Measurements from ENCODE around the gene CLEC17A. TPM values are rescaled to one million over a fixed set of nuclear protein-coding genes. Genes with fewer than 3 reads are reported as not detected.

CLEC17A gene
- polyA plus RNA-seq, 4 donors: 0.09 to 0.30 (median 0.29) TPM; not detected in 1

GRCh38 chr19:14639536-14640277, 56.8 kb downstream of the CLEC17A start:
- no peak for DNase-seq (ENCODE audit: low read depth in 4 of 4, low spot score in 3 of 4)

DNA sequence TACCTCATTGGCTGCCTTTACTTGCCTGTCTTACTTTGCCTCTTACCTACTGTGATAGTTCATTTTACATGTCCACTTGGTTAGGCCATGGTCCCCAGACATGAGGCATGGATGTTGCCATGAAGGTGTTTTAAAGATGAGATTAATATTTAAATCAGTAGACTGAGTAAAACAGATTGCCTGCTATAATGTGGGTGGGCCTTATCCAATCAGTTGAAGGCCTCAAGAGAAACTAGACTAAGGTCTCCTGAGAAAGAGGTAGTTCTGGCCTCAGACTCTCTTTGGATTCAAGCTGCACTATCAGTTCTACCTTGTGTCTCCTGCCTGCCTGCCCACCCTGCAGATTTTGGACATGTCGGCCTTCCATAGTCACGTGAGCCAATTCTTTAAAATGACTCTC, 65.6 kb downstream of the CLEC17A start:
- DNase-seq (ENCODE audit: low read depth in 4 of 4, low spot score in 3 of 4): no peak

- DNase-seq (ENCODE audit: low read depth in 4 of 4, low spot score in 3 of 4): no peak
Observed at GRCh38 chr19:14649020-14649419, 66.1 kb downstream of the CLEC17A start.

DNA sequence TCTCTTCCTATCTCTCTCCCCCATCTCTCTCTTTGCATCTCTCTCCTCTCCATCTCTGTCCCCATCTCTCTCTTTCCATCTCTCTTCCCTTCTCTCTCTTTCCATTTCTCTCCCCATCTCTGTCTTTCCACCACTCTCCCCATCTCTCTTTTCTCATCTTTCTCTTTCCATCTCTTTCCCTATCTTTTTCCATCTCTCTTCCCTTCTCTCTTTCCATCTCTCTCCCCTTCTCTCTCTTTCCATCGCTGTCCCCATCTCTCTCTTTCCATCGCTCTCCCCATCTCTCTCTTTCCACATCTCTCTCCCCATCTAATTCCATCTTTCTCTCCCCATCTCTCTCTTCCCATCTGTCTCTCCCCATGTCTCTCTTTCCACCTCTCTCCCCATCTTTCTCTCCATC, 67.3 kb downstream of the CLEC17A start:
- DNase-seq (ENCODE audit: low read depth in 4 of 4, low spot score in 3 of 4): no peak

- DNase-seq (ENCODE audit: low read depth in 4 of 4, low spot score in 3 of 4): no peak
Observed at GRCh38 chr19:14654786-14655560, 72.1 kb downstream of the CLEC17A start.

GRCh38 chr19:14655726-14656125, 72.8 kb downstream of the CLEC17A start:
- DNase-seq (ENCODE audit: low read depth in 4 of 4, low spot score in 3 of 4): no peak

DNA sequence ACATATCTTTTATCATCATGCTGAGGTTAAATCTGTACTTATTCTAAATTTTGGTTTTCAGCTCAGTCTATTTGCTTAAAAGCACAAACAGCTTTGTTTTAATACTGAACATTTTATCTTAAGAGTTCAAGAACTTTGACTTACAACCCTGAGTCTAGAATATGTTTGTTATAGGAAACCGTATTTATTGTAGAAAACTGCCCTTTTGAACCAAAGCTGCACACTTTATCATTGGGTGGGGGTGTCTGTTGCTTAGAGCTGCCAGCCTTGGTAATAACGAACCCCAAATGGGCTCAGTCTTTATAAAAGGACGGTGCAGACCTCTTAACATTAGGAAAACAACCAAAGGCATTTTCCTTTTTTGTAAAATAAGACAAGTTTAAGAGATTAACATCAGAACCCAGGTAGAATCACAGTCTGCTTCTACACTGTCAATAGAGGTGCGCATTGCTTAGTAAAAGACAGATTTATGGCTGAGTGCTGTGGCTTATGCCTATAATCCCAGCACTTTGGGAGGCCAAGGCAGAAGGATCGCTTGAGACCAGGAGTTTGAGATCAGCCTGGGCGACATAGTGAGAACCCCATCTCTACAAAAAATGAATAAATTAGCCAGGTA, 77.1 kb downstream of the CLEC17A start:
- no peak for DNase-seq (ENCODE audit: low read depth in 4 of 4, low spot score in 3 of 4)

DNA sequence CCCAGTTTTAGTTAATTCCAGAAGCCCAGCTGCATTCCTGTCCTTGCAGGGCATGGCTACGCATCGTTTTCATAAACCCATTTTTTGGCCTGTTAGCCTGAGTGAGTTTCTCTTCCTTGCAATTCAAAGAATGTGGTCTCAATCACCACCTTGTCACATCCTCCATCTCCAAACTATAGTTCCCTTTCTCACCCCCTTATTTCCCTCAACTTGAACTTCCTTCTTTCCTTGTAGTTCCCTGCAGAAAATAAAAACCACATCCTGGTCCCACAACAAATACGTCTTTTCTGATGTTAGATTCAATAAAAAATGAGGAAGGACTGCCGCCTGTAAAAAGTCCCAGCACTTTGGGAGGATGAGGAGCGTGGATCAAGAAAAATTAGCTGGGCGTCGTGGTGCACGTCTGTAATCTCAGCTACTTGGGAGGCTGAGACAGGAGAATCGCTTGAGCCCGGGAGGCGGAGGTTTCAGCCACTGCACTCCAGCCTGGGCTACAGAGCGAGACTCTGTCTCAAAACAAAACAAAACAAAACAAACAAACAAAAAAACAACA, 78.6 kb downstream of the CLEC17A start:
- no peak for DNase-seq (ENCODE audit: low read depth in 4 of 4, low spot score in 3 of 4)

Other genes with a start within 250 kb of the CLEC17A start
- gene ADGRE5, start 201.6 kb upstream of the CLEC17A start, polyA plus RNA-seq (ENCODE audit: insufficient read length in 4 of 4): 10 to 100 TPM; 20.3 to 44.8 (median 23.1) TPM
- gene DDX39A, start 163.7 kb upstream of the CLEC17A start, polyA plus RNA-seq (ENCODE audit: insufficient read length in 4 of 4): 10 to 100 TPM; 36.1 to 70.0 (median 53.2) TPM
- 100 to 1,000 TPM in 1 of 4 donors, 10 to 100 TPM in 3; 56.1 to 104 (median 80.8) TPM for gene PKN1, start 149.8 kb upstream of the CLEC17A start, polyA plus RNA-seq (ENCODE audit: insufficient read length in 4 of 4)
- 1 to 10 TPM in 3 of 4 donors, under 1 TPM in 1; 0.71 to 9.1 (median 2.5) TPM for gene PTGER1, start 107.7 kb upstream of the CLEC17A start, polyA plus RNA-seq (ENCODE audit: insufficient read length in 4 of 4)
- 100 to 1,000 TPM in 1 of 4 donors, 10 to 100 TPM in 3; 58.3 to 102 (median 63.4) TPM for gene GIPC1, start 87.0 kb upstream of the CLEC17A start, polyA plus RNA-seq (ENCODE audit: insufficient read length in 4 of 4)
- gene DNAJB1, start 64.7 kb upstream of the CLEC17A start, polyA plus RNA-seq (ENCODE audit: insufficient read length in 4 of 4): 100 to 1,000 TPM in 3 of 4 donors, 10 to 100 TPM in 1; 98.5 to 125 (median 104) TPM
- 100 to 1,000 TPM in 3 of 4 donors, 10 to 100 TPM in 1; 64.8 to 153 (median 142) TPM for gene TECR, start 53.5 kb upstream of the CLEC17A start, polyA plus RNA-seq (ENCODE audit: insufficient read length in 4 of 4)
- 100 to 1,000 TPM in 1 of 4 donors, 10 to 100 TPM in 3; 72.3 to 131 (median 88.7) TPM for gene NDUFB7, start 11.0 kb upstream of the CLEC17A start, polyA plus RNA-seq (ENCODE audit: insufficient read length in 4 of 4)
- gene ADGRE3, start 91.8 kb downstream of the CLEC17A start, polyA plus RNA-seq (ENCODE audit: insufficient read length in 4 of 4): under 1 TPM in 2 of 4 donors, not detected in 2; 0.09 to 0.40 TPM
- 10 to 100 TPM; 14.5 to 27.2 (median 21.8) TPM for gene ZNF333, start 107.0 kb downstream of the CLEC17A start, polyA plus RNA-seq (ENCODE audit: insufficient read length in 4 of 4)
- 1 to 10 TPM in 2 of 4 donors, under 1 TPM in 2; 0.56 to 1.1 (median 0.86) TPM for gene ADGRE2, start 195.5 kb downstream of the CLEC17A start, polyA plus RNA-seq (ENCODE audit: insufficient read length in 4 of 4)

Measured in left renal pelvis (tissue), 4 donors.